Fibroblast of pulmonary artery (primary cell): ENCODE results near the gene SPG21.

Experiments
- DNase-seq: peaks from one replicate; pipeline ENCODE4 v3.0.0-alpha.2; 2010; ENCODE audit warnings: low read depth
- H3K4me3 ChIP-seq: replicated peaks from 2 replicates; pipeline ENCODE4 v1.5.1; 2011; ENCODE audit warnings: low read depth, mild to moderate bottlenecking, control low read depth, low read length, moderate library complexity
- CTCF ChIP-seq: IDR thresholded peaks from 2 replicates; pipeline ENCODE4 v1.5.1; 2011; ENCODE audit warnings: mild to moderate bottlenecking, control low read depth, low read length, inconsistent platforms; ENCODE audit errors: missing control alignments

Gene SPG21

GRCh38 chr15:64997066-64997465 is 7.4 kb upstream of the SPG21 start:
- TF ChIP-seq CTCF, result no peak
- H3K4me3 ChIP-seq, result no peak overlapping the region
- no peak for DNase-seq

- H3K4me3 ChIP-seq, result no peak overlapping the region
- DNase-seq, result no peak
- TF ChIP-seq CTCF, result no peak
Measured at GRCh38 chr15:64993290-64993689, 3.6 kb upstream of the SPG21 start.

- DNase-seq, result no peak
- no peak overlapping the region for H3K4me3 ChIP-seq
- TF ChIP-seq CTCF, result no peak
Measured at GRCh38 chr15:64991536-64992135, 1.9 kb upstream of the SPG21 start.

GRCh38 chr15:64990168-64990470 is 405 bp upstream of the SPG21 start:
- DNase-seq, result no peak
- TF ChIP-seq CTCF, result no peak
- peak overlapping the region; percentile 66 for H3K4me3 ChIP-seq

GRCh38 chr15:64987136-64987535 is 2.6 kb downstream of the SPG21 start:
- no peak overlapping the region for H3K4me3 ChIP-seq
- no peak for TF ChIP-seq CTCF
- DNase-seq, result no peak

- TF ChIP-seq CTCF, result no peak
- no peak overlapping the region for H3K4me3 ChIP-seq
- peak; percentile 64 for DNase-seq
Measured at GRCh38 chr15:64985366-64986033, 4.2 kb downstream of the SPG21 start.

GRCh38 chr15:64982472-64982871 is 7.2 kb downstream of the SPG21 start:
- DNase-seq, result no peak
- no peak overlapping the region for H3K4me3 ChIP-seq
- TF ChIP-seq CTCF, result no peak
